Endothelial cell of umbilical vein (primary cell): ENCODE measurements around the gene EREG. TPM values are rescaled to one million over a fixed set of nuclear protein-coding genes. Genes with fewer than 3 reads are reported as not detected.

Experiments
- BruUV-seq: library from RNA; stranded (reverse); fragments of 400-500 nt; replicated peaks from 2 replicates; lab custom pipeline; 2021; lab: Mats Ljungman, UMichigan
- CTCF ChIA-PET: fragments of 300-600, 350-600 bp; sonication (Branson Sonifier 250); formaldehyde crosslinking; loops from one replicate; lab custom pipeline; 2021; ENCODE audit warnings: antibody characterized with exemption, inconsistent platforms; lab: Charles Lee
- POLR2A ChIA-PET: fragments of 300-600, 350-600 bp; sonication (Branson Sonifier 250); formaldehyde crosslinking; loops from one replicate; lab custom pipeline; 2021; ENCODE audit warnings: antibody characterized with exemption, inconsistent platforms; lab: Charles Lee
- DNase-seq: peaks from one replicate; pipeline ENCODE4 v3.0.0-alpha.2; 2011; ENCODE audit warnings: low read depth, low spot score
- FAIRE-seq: peaks from 2 replicates; lab custom pipeline; 2011; peaks lifted over from hg19 to GRCh38; lab: Jason Lieb, UNC
- H2AFZ ChIP-seq: 2 replicates; pipeline ENCODE4 v1.6.0; 2012; ENCODE audit warnings: low read depth, low read length, control low read depth, inconsistent platforms
- H3K27ac ChIP-seq: 2 replicates; pipeline ENCODE4 v1.5.1; 2011; ENCODE audit warnings: low read depth, mild to moderate bottlenecking, control low read depth, low read length, moderate library complexity; ENCODE audit not compliant: insufficient read depth
- H3K27me3 ChIP-seq, 2 experiments: 2 replicates each; pipeline versions ENCODE4 v1.6.0 to v1.6.1; 2011; ENCODE audit warnings: low read length in 2 of 2, mixed read lengths in 1 of 2; ENCODE audit not compliant: control insufficient read depth in 2 of 2, insufficient read depth in 2 of 2
- H3K36me3 ChIP-seq, 2 experiments: 2 replicates in 1 of 2; 3 replicates in 1 of 2; pipeline ENCODE4 v1.5.1; 2011; ENCODE audit warnings: low read length in 2 of 2, mild to moderate bottlenecking in 1 of 2, moderate library complexity in 1 of 2; ENCODE audit not compliant: control insufficient read depth in 2 of 2, insufficient read depth in 2 of 2; ENCODE audit errors: extremely low read depth in 1 of 2
- H3K4me1 ChIP-seq: 3 replicates; pipeline ENCODE4 v1.5.1; 2011; ENCODE audit warnings: mild to moderate bottlenecking, low read length; ENCODE audit not compliant: control insufficient read depth, insufficient read depth; ENCODE audit errors: extremely low read depth
- H3K4me2 ChIP-seq: 2 replicates; pipeline ENCODE4 v1.6.1; 2011; ENCODE audit warnings: low read length, control low read depth, mixed read lengths; ENCODE audit not compliant: insufficient read depth
- H3K4me3 ChIP-seq, 3 experiments: fragments of 200-600 bp in 1 of 3; sonication (generic), shearing (Covaris generic) in 1 of 3; replicated peaks in 1 of 3; 2 replicates each; pipeline ENCODE4 v1.5.1; 2011 to 2016; ENCODE audit warnings: control low read depth in 3 of 3, low read length in 3 of 3, mild to moderate bottlenecking in 2 of 3, inconsistent platforms in 1 of 3, low read depth in 1 of 3, moderate library complexity in 1 of 3; ENCODE audit not compliant: insufficient read depth in 1 of 3
- H3K79me2 ChIP-seq: 2 replicates; pipeline ENCODE4 v1.6.0; 2012; ENCODE audit warnings: low read length, inconsistent platforms; ENCODE audit not compliant: control insufficient read depth, insufficient read depth
- H3K9ac ChIP-seq: replicated peaks from 2 replicates; pipeline ENCODE3; 2011; ENCODE audit warnings: low read length, control low read depth; ENCODE audit not compliant: insufficient read depth; ENCODE audit errors: extremely low read depth
- H3K9me1 ChIP-seq: replicated peaks from 3 replicates; pipeline ENCODE4 v1.6.0; 2011; ENCODE audit warnings: mild to moderate bottlenecking, low read length; ENCODE audit not compliant: control insufficient read depth, insufficient read depth; ENCODE audit errors: extremely low read depth
- H3K9me3 ChIP-seq: replicated peaks from 2 replicates; pipeline ENCODE4 v1.5.1; 2012; ENCODE audit warnings: low read length, inconsistent platforms; ENCODE audit not compliant: control insufficient read depth, insufficient read depth
- H4K20me1 ChIP-seq: replicated peaks from 2 replicates; pipeline ENCODE3; 2011; ENCODE audit warnings: mild to moderate bottlenecking, low read length; ENCODE audit not compliant: control insufficient read depth, insufficient read depth; ENCODE audit errors: extremely low read depth
- CTCF ChIP-seq, 2 donors: IDR thresholded peaks; 1 replicate in 1 of 2; 2 replicates in 1 of 2; pipeline ENCODE4 v1.5.1; 2011; ENCODE audit warnings: low read length in 2 of 2, mild to moderate bottlenecking in 2 of 2, moderate library complexity in 2 of 2, control low read depth in 1 of 2, inconsistent platforms in 1 of 2, low read depth in 1 of 2; ENCODE audit not compliant: insufficient read depth in 1 of 2; ENCODE audit errors: extremely low read depth in 1 of 2
- EZH2 ChIP-seq: IDR thresholded peaks from 2 replicates; pipeline ENCODE4 v1.6.1; 2012; ENCODE audit warnings: borderline replicate concordance, low read depth, mild to moderate bottlenecking, moderate library complexity, low read length, inconsistent platforms; ENCODE audit not compliant: severe bottlenecking
- FOS ChIP-seq: IDR thresholded peaks from 2 replicates; pipeline ENCODE4 v1.6.1; 2011; ENCODE audit warnings: mild to moderate bottlenecking, low read length, moderate library complexity, borderline replicate concordance; ENCODE audit not compliant: insufficient read depth
- GATA2 ChIP-seq: IDR thresholded peaks from 2 replicates; pipeline ENCODE4 v1.7.0; 2011; ENCODE audit warnings: low read depth, mild to moderate bottlenecking, moderate library complexity, mixed read lengths, low read length; ENCODE audit not compliant: insufficient read length, insufficient read depth
- MAX ChIP-seq: IDR thresholded peaks from 2 replicates; pipeline ENCODE4 v1.6.1; 2011; ENCODE audit not compliant: insufficient read depth, insufficient read length
- MYC ChIP-seq: IDR thresholded peaks from one replicate; pipeline ENCODE4 v1.6.1; 2011; ENCODE audit warnings: mild to moderate bottlenecking, low read depth, low read length
- POLR2A ChIP-seq: IDR thresholded peaks from 2 replicates; pipeline ENCODE4 v1.6.1; 2012; ENCODE audit warnings: low read depth, mild to moderate bottlenecking, control low read depth, low read length
- POLR2AphosphoS5 ChIP-seq: IDR thresholded peaks from 2 replicates; pipeline ENCODE4 v1.6.1; 2012; ENCODE audit warnings: low read depth, mild to moderate bottlenecking, control low read depth, low read length, moderate library complexity; ENCODE audit not compliant: insufficient read depth
- dilution Hi-C: fragments of 300-500 bp; cut with MboI; formaldehyde crosslinking; loops from one replicate; pipeline ENCODE4 v1.15.0; 2019; ENCODE audit warnings: low sequenced_read_pairs; ENCODE audit not compliant: extremely low pct_ligation_motif_present
- intact Hi-C: fragments of 100-400 bp; cut with micrococcal nuclease; formaldehyde crosslinking; loops from one replicate; pipeline ENCODE4 v1.10.0; 2022
- polyA plus RNA-seq, 4 experiments: library from polyadenylated mRNA; depleted of rRNA in 3 of 4; stranded (reverse) in 3 of 4; unstranded in 1 of 4; fragments of >200 nt; gene quantifications; 2 replicates each; pipeline versions ENCODE4 v1.2.1 to v1.2.3, GENCODE V29; 2011 to 2012; ENCODE audit warnings: missing spikeins in 1 of 4
- total RNA-seq: library from RNA; stranded (reverse); gene quantifications from 2 replicates; pipeline ENCODE4 v1.2.3, GENCODE V29; 2021

Gene EREG
- total and polyA plus RNA-seq, 2 donors (not counting 3 experiments of a cell fraction or from before 2014, with no cell fraction given), result not detected

GRCh38 chr4:74370912-74371311 is 6.0 kb downstream of the EREG start:
- H3K27ac ChIP-seq, result no peak overlapping the region
- H3K27me3 ChIP-seq, result no peaks in the 10 kb centered on the region
- H3K4me1 ChIP-seq, result peaks cover 7% of the 10 kb centered on the region
- H2AFZ ChIP-seq, result no peak overlapping the region
- H4K20me1 ChIP-seq, result no peaks in the 10 kb centered on the region
- no peak overlapping the region for H3K4me3 ChIP-seq
- dilution Hi-C loops, result no loop called here
- intact Hi-C loops, result loop anchor here (1.0 kb wide), 3 partner anchors 161 to 304 kb away; no protein-coding TSS in a partner anchor
- no peak for TF ChIP-seq GATA2
- TF ChIP-seq CTCF (IDR thresholded peaks at IDR 0.05; ENCODE audit: extremely low read depth in 1 of 2, insufficient read depth in 1 of 2, low read depth in 1 of 2, low read length in 2 of 2), result peak; percentile 62 to 80
- POLR2A ChIA-PET, result no interaction called here
- no peaks in the 10 kb centered on the region for H3K9me1 ChIP-seq
- FAIRE-seq, result peak; percentile 79
- no peak overlapping the region for H3K4me2 ChIP-seq
- no peaks in the 10 kb centered on the region for H3K79me2 ChIP-seq
- DNase-seq, result peak; percentile 60
- H3K9ac ChIP-seq, result no peak overlapping the region
- H3K9me3 ChIP-seq, result no peaks in the 10 kb centered on the region
- BruUV-seq, result no TSS peak
- CTCF ChIA-PET, result interaction anchor here (0.9 to 5.4 kb wide), 8 partner anchors 10 to 424 kb away, joined by 3 to 50 read pairs (median 4); partner anchors contain the start of gene BTC
- no peaks in the 10 kb centered on the region for H3K36me3 ChIP-seq

GRCh38 chr4:74374128-74374527 is 9.2 kb downstream of the EREG start:
- dilution Hi-C loops (no loop called here), intact Hi-C loops (no loop called here)
- BruUV-seq, result no TSS peak
- Histone ChIP-seq H3K9me1 (no peaks in the 10 kb centered on the region), H3K4me2 (no peak overlapping the region), H2AFZ (no peak overlapping the region), H3K36me3 (no peaks in the 10 kb centered on the region), H3K79me2 (no peaks in the 10 kb centered on the region), H3K27ac (no peak overlapping the region), H3K27me3 (no peaks in the 10 kb centered on the region), H3K4me3 (no peak overlapping the region), H3K9ac (no peak overlapping the region), H3K9me3 (no peaks in the 10 kb centered on the region), H4K20me1 (no peaks in the 10 kb centered on the region), H3K4me1 (peaks cover 7% of the 10 kb centered on the region)
- FAIRE-seq (no peak), DNase-seq (no peak)
- ChIA-PET POLR2A (no interaction called here), CTCF (interaction anchor here (1.0 to 5.7 kb wide), 6 partner anchors 157 to 301 kb away, joined by 3 to 224 read pairs (median 22); no protein-coding TSS in a partner anchor)
- TF ChIP-seq EZH2 (no peak), MYC (no peak), FOS (no peak), CTCF (IDR thresholded peaks at IDR 0.05; ENCODE audit: extremely low read depth in 1 of 2, insufficient read depth in 1 of 2, low read depth in 1 of 2, low read length in 2 of 2) (no peak), POLR2AphosphoS5 (no peak), MAX (no peak), POLR2A (no peak)
